Ishikawa (cell line): ENCODE measurements around the gene BTBD9.

ENCODE experiments used
- CREB1 ChIP-seq: IDR thresholded peaks from 2 replicates; pipeline ENCODE4 v1.6.1; 2012; ENCODE audit warnings: low read depth
- EP300 ChIP-seq: IDR thresholded peaks from 2 replicates; pipeline ENCODE4 v1.6.1; 2012; ENCODE audit warnings: borderline replicate concordance

GRCh38 chr6:38187325-38187724, 452.4 kb downstream of the BTBD9 start:
- TF ChIP-seq CREB1 (no peak), EP300 (no peak)
